ENCODE data around the gene SCN8A. TPM values are rescaled to one million over a fixed set of nuclear protein-coding genes. Genes with fewer than 3 reads are reported as not detected.

The SCN8A gene
- polyA plus RNA-seq, 12 donors = 0.21 to 5.6 (median 0.78) TPM; not detected in 1

DNA sequence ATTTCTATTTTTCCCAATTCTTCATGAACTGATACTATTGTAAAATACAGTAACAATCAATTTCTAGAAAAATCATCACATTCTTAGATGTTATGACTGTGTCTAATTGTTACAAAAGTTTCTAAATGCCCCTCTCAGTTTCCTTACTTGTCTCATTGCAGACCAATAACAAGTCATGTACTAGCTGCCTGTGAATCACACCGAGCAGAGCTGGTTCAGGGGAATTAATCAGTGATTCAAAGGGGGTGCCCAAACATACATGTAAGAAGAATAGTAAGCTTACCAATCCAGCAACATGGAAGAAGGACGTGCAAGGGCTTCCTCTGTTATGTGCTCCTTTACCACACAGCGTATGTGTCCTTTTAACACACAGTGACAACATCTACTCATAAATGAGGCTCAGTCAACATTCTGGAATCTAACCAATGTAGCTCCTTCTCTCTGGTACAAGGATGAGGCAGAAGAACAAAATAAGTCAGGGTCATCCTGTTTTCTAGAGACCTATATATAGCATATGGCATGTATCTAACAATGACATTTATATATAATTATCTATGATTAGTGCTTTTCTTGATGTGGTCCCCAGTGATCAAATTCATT, 126.4 kb downstream of the SCN8A start:
- no peak for DNase-seq

DNA sequence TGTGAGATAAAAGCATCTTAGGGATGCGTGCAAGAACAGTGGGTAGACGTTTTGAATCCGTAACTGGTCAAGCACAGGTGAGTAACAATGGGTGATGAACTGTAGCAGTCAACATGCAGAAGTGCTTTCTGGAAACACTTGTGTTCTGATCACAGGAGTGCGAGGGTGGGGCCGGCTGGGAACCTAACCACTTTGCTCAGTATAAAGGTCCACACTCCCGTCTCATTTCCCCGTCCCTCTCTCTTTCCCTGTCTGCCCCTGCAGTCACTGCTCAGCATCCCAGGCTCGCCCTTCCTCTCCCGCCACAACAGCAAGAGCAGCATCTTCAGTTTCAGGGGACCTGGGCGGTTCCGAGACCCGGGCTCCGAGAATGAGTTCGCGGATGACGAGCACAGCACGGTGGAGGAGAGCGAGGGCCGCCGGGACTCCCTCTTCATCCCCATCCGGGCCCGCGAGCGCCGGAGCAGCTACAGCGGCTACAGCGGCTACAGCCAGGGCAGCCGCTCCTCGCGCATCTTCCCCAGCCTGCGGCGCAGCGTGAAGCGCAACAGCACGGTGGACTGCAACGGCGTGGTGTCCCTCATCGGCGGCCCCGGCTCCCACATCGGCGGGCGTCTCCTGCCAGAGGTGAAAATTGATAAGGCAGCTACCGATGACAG, 130.4 kb downstream of the SCN8A start:
- DNase-seq = peak; percentile 35

DNA sequence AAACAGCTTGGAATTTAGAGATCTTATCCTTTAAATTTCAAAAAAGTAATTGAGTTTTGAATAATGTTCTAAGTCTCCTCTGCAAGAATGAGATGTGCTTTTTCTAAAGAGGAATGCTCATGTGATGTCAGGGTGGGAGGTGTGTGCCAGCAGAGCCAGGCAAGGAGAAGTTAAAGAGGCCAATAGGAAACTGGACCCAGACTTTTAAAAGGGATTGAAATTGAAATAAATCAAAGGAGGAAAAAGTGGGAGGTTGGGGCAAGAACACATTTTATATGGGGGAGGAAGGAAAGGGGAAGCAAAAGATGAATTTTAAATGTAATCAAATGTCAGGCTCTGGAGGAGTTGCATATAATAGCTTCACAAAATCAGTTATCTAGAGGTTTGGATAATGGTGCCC, 131.4 kb downstream of the SCN8A start:
- no peak for DNase-seq

DNA sequence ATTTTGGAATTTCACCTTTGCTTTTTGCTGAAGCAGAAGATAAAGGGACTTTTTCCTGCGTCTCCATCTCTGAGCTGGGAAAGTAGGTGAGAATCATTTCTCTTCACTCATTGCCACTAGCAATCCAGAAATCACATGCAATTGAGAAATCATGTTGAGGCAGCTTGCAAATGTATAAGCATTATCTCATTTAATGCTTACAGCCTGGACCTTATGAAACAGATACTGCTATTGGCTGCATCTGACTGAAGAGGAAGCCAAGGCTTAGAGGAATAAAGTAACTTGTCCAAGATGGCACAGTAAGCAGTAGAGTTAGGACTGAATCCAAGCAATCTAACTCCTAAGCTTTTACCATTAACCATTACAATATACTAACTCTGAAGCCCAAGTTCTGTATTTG, 135.1 kb downstream of the SCN8A start:
- DNase-seq = no peak

DNA sequence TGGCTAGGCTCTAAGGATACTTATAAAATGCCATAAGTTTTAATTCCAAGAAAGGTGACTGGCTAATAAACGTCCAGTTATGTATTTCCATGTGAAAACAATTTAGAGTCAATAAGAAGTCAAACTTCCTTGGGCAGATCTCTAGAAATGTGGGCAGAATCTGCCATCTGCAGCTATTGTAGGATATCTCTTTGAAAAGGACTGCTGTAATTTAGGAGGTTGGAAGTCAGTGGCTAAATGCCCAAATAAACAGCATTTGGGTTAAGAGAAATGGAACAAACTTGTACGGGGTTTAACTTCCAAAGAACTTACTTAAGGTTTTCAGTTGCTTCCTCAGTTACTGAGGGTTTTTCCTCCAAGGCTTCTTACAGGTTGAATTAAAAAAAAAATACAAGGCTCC, 135.9 kb downstream of the SCN8A start:
- no peak for DNase-seq

DNA sequence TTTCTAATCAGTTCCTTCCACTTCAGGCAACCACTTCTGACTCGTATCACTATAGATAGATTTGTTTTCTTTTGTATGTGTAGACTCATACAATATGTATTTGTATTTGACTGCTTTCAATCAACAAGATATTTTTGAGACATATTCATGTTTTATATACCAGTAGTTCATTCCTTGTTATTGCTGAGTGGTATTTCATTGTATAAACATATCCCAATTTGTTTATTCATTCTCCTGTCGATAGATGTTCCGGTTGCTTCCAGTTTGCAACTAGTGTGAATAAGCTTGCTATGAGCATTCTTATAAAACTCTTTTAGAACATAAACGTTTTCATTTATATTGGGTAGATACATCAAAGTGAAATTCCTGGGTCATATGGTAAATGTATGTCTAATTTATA, 138.3 kb downstream of the SCN8A start:
- DNase-seq = no peak

DNA sequence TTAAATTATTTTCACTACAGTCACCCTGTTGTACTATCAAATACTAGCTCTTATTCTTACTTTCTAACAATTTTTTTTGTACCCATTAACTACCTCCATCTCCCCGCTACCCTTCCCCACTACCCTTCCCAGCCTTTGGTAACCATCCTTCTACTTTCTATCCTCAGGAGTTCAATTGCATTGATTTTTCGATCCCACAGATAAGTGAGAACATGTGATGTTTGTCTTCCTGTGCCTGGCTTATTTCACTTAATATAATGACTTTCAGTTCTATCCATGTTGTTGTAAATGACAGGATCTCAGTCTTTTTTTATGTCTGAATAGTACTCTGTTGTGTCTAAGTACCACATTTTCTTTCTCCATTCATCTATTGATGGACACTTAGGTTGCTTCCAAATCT, 139.7 kb downstream of the SCN8A start:
- DNase-seq = no peak

DNA sequence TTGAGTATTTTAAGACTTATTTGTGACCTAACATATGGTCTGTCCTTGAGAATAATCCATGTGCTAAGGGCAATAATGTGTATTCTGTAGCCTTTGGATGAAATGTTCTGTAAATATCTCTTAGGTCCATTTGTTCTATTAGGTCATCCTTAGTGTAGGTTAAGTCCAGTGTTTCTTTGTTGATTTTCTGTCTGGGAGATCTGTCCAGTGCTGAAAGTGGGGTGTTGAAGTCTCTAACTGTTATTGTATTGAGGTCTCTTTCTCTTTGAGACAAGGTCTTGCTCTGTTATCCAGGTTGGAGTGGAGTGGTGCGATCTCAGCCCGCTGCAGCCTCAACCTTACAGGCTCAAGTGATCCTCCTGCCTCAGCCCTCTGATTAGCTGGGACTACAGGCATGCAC, 149.5 kb downstream of the SCN8A start:
- DNase-seq = no peak

DNA sequence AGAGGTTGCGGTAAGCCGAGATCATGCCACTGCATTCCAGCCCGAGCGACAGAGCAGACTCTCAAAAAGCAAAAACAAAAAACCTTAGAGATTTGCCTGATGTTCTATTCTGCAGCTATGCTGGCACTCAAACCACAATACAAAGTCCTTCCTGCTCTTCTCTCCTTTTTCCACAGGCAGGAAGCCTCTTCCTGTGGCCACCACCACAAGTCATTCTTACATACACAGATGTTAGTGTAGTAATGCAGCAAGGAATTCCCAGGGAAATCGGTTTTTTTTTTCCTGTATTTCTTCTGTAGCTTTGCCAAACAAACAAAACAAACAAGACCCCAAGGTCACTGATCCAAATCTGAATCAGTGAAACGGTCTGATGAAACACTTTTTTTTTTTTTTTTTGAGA, 153.2 kb downstream of the SCN8A start:
- DNase-seq = no peak

DNA sequence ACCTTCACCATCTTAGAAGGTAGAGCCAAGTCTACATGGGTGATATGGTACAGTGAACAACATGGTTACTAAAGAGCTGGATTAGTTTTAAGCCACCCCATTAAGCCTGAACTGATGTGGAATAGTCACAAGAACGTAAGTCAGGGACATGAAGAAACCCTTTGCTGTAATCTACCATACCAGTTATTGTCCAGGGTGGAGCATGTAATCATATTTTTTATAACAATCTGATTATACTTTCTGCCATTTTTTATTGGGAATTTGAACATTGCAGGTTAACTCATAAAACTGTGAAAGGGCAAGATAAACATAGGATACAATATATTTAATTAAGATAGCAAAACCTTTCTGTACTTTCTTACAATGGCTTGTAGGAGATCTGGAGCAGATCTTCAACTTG, 153.9 kb downstream of the SCN8A start:
- DNase-seq = no peak

DNA sequence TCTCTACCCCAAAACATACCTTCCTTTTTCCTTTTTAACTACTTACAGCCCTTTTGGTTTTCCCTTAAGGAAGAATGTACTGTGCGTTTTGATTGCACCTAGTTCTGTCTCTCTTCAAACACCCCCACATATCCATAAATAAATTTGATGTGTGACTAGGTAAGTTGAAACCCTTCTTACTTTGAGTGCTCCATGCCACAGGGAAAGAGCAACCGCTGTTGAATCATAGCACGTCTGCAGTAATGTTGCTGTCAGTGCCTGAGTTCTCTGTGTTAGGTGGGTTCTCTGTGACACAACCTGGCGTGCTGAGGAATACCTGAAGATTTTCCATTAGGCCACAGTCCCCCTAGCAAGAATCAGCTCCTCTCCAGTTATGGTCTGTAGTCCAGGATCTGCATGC, 155.4 kb downstream of the SCN8A start:
- DNase-seq = no peak

DNA sequence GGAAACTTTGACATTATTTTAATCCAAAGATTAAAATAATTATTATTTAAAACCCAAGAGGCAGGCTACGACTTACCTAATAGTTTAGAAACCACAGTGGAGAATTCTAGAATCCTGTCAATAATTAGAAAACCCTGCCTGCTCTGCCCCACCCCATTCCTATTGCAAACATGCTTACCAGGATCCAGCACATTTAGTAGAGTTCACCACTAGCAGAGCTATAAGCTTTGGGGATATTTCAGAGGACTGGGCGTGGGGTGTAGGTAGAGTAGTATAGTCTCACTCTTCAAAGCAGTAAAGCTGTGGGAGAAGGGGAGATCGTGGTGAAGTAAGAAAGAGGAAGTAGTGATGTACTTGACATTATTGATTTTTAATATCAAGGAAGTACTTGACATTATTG, 157.2 kb downstream of the SCN8A start:
- no peak for DNase-seq

DNA sequence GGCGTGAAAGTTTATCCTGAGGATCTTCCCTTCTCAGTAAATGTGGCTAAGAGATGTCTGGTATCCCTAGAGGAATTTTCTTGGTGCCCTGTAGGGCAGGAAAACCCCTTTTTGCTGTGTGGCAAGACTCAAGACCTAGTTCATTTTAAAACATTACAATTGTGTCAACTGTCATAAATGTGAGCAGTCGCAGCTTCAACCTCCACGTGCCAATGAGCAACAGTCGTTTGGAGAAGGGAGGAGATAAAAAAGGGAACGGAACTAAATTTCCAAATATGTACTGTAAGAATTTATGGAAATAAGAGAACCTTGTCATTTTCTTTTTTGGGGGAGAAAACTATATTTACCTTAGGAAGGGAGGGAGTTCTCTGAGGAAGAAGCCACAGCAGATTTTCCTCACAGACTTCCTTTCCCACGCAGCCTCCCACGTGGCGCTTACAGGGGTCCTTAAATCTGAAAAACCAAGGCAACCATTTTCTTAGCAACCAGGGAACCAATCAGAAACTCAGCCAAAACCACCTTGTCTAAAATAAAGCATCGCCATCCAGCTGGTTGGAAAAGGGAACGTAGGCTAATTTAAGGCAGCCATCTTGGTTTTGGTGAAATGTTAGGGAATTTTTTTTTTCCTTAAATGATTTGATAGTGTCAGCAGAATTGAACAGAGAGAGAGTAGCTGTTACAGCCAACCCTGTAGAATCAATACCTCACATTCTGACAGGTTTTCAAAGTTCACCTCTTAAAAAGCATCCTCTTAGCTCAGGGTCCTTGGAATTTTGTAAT, 158.4 kb downstream of the SCN8A start:
- DNase-seq = no peak

DNA sequence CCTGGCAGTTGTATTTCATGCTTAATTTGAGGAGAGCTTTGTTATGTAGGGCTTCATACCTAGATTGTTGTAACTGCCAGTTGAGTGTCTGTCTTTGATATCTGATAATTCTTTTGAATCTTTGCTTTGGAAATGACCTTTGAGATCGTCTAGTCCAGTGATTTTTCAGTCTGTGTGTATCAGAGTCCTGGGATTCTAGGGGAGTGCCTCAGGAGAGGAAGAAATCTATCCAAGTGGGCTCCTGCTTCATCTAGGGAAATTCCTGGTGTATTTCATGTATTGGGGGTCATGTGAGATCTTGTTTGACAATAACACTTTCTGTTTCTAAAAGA, 158.9 kb downstream of the SCN8A start:
- DNase-seq = no peak

DNA sequence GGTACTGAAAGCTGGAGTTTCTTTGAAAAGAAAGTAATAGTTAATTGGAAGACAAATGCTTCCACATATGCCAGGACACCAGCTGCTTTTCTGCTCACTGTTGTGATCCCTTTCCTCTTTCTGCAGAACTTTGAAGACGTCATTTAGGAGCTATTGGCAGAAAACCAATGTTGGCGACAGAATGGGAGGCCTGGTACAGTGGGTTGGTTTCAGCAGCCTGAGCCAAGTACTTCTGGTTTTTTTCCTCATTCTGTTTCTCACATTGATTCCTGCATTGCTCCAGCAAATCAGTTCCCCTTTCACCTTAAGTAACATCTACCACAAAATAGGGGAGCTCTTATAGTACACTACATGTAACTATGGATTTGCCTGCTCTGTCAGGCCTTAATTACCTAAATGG, 160.6 kb downstream of the SCN8A start:
- peak; percentile 79 for DNase-seq

DNA sequence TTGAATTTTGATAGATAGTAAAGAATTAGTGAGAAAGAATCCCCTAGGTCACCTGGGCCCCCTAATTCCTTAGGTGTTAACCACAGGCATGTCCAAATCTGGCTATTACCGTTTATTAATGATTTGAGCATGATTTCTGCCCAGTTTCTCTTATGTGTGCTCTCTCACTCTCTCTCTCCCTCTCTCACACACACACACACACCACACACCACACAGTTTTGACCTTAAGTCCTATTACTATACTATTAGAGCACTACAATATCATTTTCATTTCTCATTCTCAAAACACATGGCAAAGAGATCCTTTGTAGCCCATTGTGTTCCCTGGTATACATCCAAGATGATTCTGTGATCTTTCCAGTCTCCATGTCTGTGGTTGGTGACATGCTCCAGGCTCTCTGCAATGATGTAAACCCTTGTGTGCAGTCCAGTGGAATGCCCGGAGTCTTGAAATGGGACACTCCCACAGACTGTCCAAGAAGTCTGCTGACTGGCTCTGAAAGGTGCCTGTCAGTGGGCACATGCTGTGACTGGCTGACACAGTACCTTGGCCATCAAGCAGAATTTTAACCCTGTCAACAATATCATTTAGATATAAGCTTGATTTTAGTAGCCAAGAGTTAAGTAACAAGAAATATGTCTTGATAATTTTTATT, 161.3 kb downstream of the SCN8A start:
- peak; percentile 59 for DNase-seq

DNA sequence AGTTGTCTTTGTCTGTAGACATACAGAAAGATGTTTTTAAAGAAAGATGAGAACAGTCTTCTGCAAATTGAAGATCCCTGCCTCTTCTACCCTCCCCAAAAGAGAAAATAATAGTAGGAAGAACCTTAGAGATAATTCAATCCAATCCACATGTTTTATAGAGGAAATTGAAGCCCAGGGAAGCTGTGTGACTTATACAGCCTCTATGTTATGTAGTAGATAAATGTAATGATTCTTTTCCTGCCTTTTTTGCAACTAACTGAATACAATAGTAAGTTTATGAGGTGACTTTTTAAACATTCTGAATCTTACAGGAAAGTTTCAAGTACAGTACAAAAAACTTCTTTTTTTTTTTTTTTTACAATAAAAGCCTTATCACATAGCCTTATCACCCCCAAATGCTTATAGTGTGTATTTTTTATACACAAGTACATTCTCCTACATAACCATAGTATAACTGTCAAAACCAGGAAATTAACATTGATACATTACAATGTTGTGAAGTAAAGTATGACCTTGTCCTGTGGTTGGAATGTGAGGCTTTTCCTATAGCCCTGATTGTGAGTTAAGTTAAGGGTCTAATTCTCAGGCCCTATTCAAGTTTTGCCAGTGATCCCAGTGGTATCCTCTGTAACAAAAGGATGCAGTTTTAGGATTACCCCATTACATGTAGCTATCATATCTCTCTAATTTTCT, 163.1 kb downstream of the SCN8A start:
- DNase-seq = no peak

DNA sequence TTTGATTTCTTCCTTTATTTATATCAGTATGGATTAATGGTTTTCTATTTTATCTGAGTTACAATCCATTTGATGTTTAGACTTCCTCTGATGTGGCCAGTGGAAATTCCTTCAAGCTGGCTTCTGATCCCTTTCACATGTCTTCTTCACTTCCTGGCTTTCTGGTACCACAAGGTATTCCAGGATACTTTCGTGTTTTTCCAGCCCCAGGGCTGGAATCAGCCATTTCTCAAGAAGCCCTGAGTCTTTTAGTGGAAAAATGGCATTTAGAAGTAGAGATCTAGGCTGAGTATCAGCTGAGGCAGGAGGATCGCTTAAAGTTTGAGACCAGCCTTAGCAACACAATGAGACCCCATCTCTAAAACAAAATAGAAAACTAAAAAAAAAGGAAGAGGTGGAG, 164.2 kb downstream of the SCN8A start:
- DNase-seq = no peak

DNA sequence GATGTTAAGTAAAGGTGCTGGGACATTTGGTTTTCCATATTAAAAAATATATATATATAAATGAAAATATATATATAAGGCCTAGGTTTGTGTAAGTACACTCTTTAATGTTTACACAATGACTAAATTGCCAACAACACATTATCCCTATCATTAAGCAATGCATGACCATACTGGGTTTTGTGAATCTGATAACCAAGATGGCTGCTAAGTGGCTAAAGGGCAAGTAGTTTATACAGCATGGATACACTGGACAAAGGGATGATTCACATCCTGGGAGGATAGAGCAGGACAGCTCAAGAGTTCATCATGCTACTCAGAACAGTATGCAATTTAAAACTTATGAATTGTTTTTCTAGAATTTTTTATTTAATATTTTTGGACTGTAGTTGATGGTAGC, 168.1 kb downstream of the SCN8A start:
- DNase-seq = no peak

DNA sequence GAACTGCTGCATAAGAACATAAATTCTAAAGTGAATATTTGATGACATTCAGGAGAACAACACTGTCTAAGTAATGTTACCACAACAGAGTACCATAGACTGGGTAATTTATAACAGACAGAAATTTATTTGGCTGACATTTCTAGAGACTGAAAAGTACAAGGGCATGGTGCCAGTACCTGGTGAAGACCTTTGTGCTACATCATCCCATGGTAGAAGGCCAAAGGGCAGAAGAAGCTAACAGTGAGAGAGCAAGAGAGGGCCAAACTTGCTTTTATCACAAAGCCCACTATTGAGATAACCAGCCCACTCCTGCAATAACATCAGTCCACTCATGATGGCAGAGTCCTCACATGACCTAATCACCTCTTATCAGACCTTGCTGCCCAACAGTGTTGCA, 168.7 kb downstream of the SCN8A start:
- DNase-seq = no peak

DNA sequence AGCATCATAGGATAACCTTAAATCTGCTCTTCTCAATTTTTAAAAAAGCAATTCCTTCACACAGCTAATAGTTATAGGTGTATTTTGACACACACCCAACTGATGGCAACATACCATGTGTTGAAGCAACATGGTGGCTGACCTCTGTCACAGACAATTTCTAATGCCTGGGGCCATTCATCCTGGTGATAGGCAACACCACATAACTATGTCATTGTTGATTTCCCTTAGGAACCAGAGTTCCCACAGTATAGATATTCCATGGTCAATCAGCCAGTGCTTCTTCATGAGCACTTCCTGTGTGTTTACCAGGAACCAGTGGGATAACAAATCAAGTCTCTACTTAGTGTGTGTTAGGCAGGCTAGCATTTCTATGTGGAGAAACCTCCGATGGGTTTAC, 169.2 kb downstream of the SCN8A start:
- no peak for DNase-seq

DNA sequence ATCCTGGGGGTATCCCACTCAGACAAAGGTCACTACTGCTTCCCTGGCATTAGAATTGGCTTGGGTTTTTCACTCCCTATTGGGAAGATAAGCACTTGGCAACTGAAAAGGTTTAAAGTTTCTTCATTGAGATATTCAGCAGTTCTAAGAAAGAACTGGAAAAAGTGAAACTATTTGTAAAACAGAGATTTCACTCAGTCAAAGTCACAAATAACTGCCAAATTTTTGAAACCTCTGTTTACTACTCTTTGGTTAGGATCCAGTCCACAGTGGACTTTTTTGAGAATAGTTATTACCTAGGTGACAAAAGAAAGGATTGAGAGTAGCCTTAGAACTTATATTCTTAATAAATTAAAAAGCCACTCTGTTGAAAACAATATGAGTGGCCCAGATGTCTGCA, 172.7 kb downstream of the SCN8A start:
- DNase-seq = no peak

Data from muscle of arm (tissue), 12 donors.